AG04450 (cell line): ENCODE results near the gene SCN1A. TPM values are rescaled to one million over a fixed set of nuclear protein-coding genes. Genes with fewer than 3 reads are reported as not detected.

Experiments used
- CTCF ChIA-PET: fragments of 300-600, 350-600 bp; formaldehyde crosslinking; extraction: SDS; loops from one replicate; lab custom pipeline; 2022; ENCODE audit warnings: antibody characterized with exemption, inconsistent platforms; lab: Charles Lee
- POLR2A ChIA-PET: fragments of 350-600 bp; formaldehyde crosslinking; extraction: SDS; loops from one replicate; lab custom pipeline; 2021; ENCODE audit warnings: antibody characterized with exemption, inconsistent platforms; lab: Yijun Ruan, JAX
- DNase-seq: peaks from one replicate; pipeline ENCODE4 v3.0.0-alpha.2; 2011; ENCODE audit warnings: low read depth, low spot score
- H3K27ac ChIP-seq: one replicate; pipeline ENCODE4 v1.5.1; 2012; ENCODE audit warnings: low read depth, low read length, control low read depth
- H3K27me3 ChIP-seq: one replicate; pipeline ENCODE4 v1.6.0; 2012; ENCODE audit warnings: low read length; ENCODE audit not compliant: control insufficient read depth, insufficient read depth
- H3K4me3 ChIP-seq: 2 replicates; pipeline ENCODE4 v1.5.1; 2011; ENCODE audit warnings: mild to moderate bottlenecking, low read depth, low read length, control low read depth
- H3K9me3 ChIP-seq: 2 replicates; pipeline ENCODE4 v1.5.1; 2012; ENCODE audit warnings: low read length; ENCODE audit not compliant: control insufficient read depth, insufficient read depth
- CTCF ChIP-seq: IDR thresholded peaks from 2 replicates; pipeline ENCODE4 v1.5.1; 2011; ENCODE audit warnings: low read depth, low read length, control low read depth, inconsistent platforms
- polyA plus RNA-seq: library from polyadenylated mRNA; depleted of rRNA; stranded (reverse); fragments of >200 nt; gene quantifications from 2 replicates; pipeline ENCODE4 v1.2.3, GENCODE V29; 2011

SCN1A gene
- polyA plus RNA-seq, 1 experiment = not detected

GRCh38 chr2:166070231-166070630 lies 57.6 kb downstream of the SCN1A start:
- DNase-seq = no peak
- H3K9me3 ChIP-seq = no peaks in the 10 kb centered on the region
- H3K4me3 ChIP-seq = no peak overlapping the region
- no peak for TF ChIP-seq CTCF
- no peaks in the 10 kb centered on the region for H3K27me3 ChIP-seq
- POLR2A ChIA-PET = no interaction called here
- no peak overlapping the region for H3K27ac ChIP-seq
- CTCF ChIA-PET = interaction anchor here (1.9 to 4.7 kb wide), 2 partner anchors 14 to 58 kb away, joined by 13 to 32 read pairs; partner anchors contain the start of gene SCN1A

GRCh38 chr2:166068981-166069380 lies 58.8 kb downstream of the SCN1A start:
- DNase-seq = no peak
- no peak overlapping the region for H3K27ac ChIP-seq
- CTCF ChIA-PET = interaction anchor here (0.7 to 4.7 kb wide), 4 partner anchors 10 to 37 kb away, joined by 3 to 32 read pairs (median 5); no protein-coding TSS in a partner anchor
- TF ChIP-seq CTCF = no peak
- no peaks in the 10 kb centered on the region for H3K9me3 ChIP-seq
- H3K4me3 ChIP-seq = no peak overlapping the region
- POLR2A ChIA-PET = no interaction called here
- H3K27me3 ChIP-seq = no peaks in the 10 kb centered on the region

GRCh38 chr2:166067229-166067628 lies 60.6 kb downstream of the SCN1A start:
- Histone ChIP-seq H3K27me3 (no peaks in the 10 kb centered on the region), H3K27ac (no peak overlapping the region), H3K4me3 (no peak overlapping the region), H3K9me3 (no peaks in the 10 kb centered on the region)
- no peak for DNase-seq
- ChIA-PET CTCF (interaction anchor here (0.5 to 4.7 kb wide), 7 partner anchors 8 to 665 kb away, joined by 3 to 32 read pairs (median 4); partner anchors contain the start of gene SCN1A), POLR2A (interaction anchor here (0.6 kb wide), 1 partner anchor 90 kb away, joined by 5 read pairs; no protein-coding TSS in a partner anchor)
- TF ChIP-seq CTCF = no peak

- no peak for DNase-seq
- ChIA-PET CTCF (interaction anchor here (1.0 to 8.3 kb wide), 3 partner anchors 8 to 68 kb away, joined by 3 to 332 read pairs (median 38); partner anchors contain the start of gene SCN1A), POLR2A (no interaction called here)
- no peak overlapping the region for H3K4me3 ChIP-seq
- no peak overlapping the region for H3K27ac ChIP-seq
- no peak for TF ChIP-seq CTCF
- H3K9me3 ChIP-seq = no peaks in the 10 kb centered on the region
- H3K27me3 ChIP-seq = no peaks in the 10 kb centered on the region
Measured at GRCh38 chr2:166060191-166060590, 67.6 kb downstream of the SCN1A start.

GRCh38 chr2:166057370-166058164 lies 70.3 kb downstream of the SCN1A start:
- peak; percentile 64 for TF ChIP-seq CTCF
- CTCF ChIA-PET = interaction anchor here (0.5 to 8.3 kb wide), 47 partner anchors 9 to 646 kb away, joined by 3 to 332 read pairs (median 5); partner anchors contain the start of genes SCN1A and TTC21B
- no peak for DNase-seq
- H3K27ac ChIP-seq = no peak overlapping the region
- no peaks in the 10 kb centered on the region for H3K9me3 ChIP-seq
- no peak overlapping the region for H3K4me3 ChIP-seq
- POLR2A ChIA-PET = interaction anchor here (1.1 kb wide), 1 partner anchor 70 kb away, joined by 5 read pairs; the partner anchor contains the start of gene SCN1A
- no peaks in the 10 kb centered on the region for H3K27me3 ChIP-seq
